Stimulated activated CD8-positive, alpha-beta memory T cell treated with anti-CD3 and anti-CD28 coated beads, Interleukin-15, amount 100 ng/mL, for 4 hours (primary cell): ENCODE results near the gene PDCD1LG2.

ENCODE experiments used
- DNase-seq, 2 donors: peaks; one replicate each; pipeline ENCODE4 v3.0.0-alpha.2; 2020; ENCODE audit warnings: low read depth in 2 of 2

The PDCD1LG2 gene

DNA sequence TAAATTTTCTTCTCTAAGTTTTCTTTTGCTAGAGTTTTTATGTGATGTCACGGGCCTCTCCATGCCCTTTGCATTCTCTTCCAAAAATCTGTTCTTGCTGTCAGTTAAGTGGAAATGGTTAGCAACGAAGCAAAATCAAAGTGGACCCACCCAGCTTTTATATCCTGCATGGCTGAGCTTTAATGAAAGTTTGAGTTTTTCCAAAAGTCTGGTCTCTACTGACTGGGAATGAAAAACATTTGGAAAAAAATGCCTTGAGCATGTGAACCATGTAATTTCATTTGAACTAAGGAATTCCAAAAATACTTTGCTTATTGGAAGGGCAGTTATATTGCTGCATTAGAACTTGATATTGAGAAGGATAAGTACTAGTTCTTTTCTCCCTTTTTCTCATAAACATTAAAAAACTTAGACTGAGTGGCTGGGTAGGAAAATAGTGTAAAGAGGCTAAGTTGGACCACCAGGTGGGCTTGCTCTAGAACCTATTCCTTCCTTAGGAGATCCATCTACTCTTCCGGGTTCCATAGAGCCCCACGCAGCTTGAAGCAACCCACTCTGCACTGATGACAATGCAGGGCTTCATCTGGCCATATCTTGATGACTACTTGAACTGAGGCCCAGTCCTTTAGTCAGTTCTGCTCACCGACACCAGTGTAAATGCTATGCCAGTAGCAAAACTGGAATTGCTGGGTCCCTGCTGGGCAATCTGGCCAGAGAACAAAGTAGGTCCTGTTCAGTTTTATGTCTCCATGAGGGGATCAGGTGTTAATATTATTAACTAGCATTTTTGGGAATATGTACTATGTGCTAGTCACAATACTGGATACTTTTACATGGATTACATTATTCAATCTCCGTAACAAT lies 101.2 kb downstream of the PDCD1LG2 start:
- DNase-seq: no peak

DNA sequence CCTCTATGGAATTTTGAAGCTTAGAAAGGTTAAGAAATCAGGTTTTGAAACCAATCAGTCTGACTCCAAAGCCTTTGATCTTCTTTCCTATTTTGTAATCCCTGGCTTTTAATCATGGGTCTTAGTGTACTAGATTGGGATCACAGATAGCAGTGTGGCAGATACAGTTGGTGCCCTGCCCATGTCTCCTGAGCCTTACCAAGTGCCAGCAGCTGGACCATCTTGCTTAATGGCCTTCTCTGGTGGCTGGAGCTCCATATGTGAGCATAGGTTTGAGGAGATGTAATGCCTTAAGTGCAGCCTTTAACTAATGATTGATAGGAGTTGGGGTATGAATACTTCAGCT lies 101.8 kb downstream of the PDCD1LG2 start:
- DNase-seq: no peak

DNA sequence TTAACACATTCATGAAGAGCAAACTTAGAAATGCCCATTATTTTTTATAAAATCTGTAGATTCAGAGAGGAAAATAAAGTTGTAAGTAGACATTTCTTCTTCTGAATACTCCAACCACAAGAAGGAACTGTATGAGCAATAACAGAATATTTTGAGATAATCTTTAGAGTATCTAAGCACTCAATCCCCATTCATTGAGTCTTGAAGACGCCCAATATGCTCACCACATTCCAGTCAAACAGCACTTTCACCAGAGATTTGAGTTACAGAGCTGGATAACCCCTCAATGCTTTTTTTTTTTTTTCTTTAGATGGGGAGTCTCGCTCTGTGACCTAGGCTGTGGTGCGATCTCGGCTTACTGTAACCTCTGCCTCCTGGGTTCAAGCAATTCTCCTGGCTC lies 103.9 kb downstream of the PDCD1LG2 start:
- DNase-seq: no peak

GRCh38 chr9:5614985-5615384 lies 104.7 kb downstream of the PDCD1LG2 start:
- no peak for DNase-seq

DNA sequence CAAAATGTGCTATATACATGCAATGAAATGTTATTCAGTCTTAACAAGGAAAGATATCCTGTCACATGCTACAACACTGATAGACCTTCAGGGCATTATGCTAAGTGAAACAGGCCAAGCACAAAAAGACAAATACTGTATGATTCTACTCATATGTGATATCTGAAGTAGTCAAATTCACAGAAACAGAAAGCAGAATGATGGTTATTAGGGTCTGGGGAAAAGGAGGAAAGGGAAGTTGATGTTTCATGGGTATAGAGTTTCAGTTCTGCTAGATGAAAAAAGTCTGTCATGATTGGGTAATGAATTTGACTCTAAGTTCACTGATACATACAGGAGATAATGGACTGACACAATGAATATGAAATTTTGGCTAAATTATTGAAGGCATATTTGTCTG lies 107.4 kb downstream of the PDCD1LG2 start:
- no peak for DNase-seq

GRCh38 chr9:5620494-5620893 lies 110.2 kb downstream of the PDCD1LG2 start:
- no peak for DNase-seq
